Kidney epithelial cell (primary cell): Measurements from ENCODE around the gene ZSCAN1. TPM values are rescaled to one million over a fixed set of nuclear protein-coding genes. Genes with fewer than 3 reads are reported as not detected.

Source experiments
- DNase-seq: peaks from one replicate; pipeline ENCODE4 v3.0.0-alpha.2; 2010; ENCODE audit warnings: low read depth
- H3K27me3 ChIP-seq: 2 replicates; pipeline ENCODE4 v1.6.0; 2011; ENCODE audit warnings: low read length; ENCODE audit not compliant: control insufficient read depth, insufficient read depth
- H3K36me3 ChIP-seq: 2 replicates; pipeline ENCODE4 v1.5.1; 2011; ENCODE audit warnings: low read length; ENCODE audit not compliant: control insufficient read depth, insufficient read depth
- H3K4me3 ChIP-seq: 2 replicates; pipeline ENCODE4 v1.5.1; 2011; ENCODE audit warnings: low read depth, mild to moderate bottlenecking, control low read depth, low read length
- total RNA-seq: library from RNA; depleted of rRNA; stranded (reverse); fragments of >200 nt; gene quantifications from 2 replicates; pipeline ENCODE4 v1.2.3, GENCODE V29; 2015
- TF ChIP-seq, protein P1 (sequence below): IDR thresholded peaks from 2 replicates; pipeline ENCODE4 v1.5.1; 2011; ENCODE audit warnings: mild to moderate bottlenecking, moderate library complexity, low read length, control low read depth, inconsistent platforms; ENCODE audit not compliant: insufficient read depth, poor library complexity, severe bottlenecking

Gene ZSCAN1
- total RNA-seq, 1 donor from 2014 or later = not detected

DNA sequence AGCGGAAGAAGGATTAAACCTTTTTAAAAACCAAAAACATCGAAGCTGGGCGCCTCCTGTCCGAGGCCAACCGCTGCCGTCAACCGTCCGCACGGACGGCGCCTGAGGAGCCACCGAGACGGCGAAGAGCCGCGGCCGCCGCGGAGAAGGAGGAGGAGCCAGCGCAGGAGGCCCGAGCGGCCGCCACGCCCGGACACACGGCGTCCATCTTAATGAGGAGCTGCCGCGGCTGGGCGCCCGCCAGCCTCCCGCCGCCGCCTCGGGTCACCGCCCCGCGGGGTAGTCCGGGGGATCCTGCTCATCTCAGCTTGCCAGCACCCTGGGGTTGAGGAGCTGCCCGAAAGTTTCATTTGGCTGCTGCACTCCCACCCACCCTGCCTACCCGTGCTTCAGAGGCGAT lies 10.6 kb downstream of the ZSCAN1 start:
- DNase-seq = no peak
- Histone ChIP-seq H3K36me3 (no peaks in the 10 kb centered on the region), H3K4me3 (no peak overlapping the region), H3K27me3 (no peaks in the 10 kb centered on the region)
- TF ChIP-seq, protein P1, sequence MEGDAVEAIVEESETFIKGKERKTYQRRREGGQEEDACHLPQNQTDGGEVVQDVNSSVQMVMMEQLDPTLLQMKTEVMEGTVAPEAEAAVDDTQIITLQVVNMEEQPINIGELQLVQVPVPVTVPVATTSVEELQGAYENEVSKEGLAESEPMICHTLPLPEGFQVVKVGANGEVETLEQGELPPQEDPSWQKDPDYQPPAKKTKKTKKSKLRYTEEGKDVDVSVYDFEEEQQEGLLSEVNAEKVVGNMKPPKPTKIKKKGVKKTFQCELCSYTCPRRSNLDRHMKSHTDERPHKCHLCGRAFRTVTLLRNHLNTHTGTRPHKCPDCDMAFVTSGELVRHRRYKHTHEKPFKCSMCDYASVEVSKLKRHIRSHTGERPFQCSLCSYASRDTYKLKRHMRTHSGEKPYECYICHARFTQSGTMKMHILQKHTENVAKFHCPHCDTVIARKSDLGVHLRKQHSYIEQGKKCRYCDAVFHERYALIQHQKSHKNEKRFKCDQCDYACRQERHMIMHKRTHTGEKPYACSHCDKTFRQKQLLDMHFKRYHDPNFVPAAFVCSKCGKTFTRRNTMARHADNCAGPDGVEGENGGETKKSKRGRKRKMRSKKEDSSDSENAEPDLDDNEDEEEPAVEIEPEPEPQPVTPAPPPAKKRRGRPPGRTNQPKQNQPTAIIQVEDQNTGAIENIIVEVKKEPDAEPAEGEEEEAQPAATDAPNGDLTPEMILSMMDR = no peak

DNA sequence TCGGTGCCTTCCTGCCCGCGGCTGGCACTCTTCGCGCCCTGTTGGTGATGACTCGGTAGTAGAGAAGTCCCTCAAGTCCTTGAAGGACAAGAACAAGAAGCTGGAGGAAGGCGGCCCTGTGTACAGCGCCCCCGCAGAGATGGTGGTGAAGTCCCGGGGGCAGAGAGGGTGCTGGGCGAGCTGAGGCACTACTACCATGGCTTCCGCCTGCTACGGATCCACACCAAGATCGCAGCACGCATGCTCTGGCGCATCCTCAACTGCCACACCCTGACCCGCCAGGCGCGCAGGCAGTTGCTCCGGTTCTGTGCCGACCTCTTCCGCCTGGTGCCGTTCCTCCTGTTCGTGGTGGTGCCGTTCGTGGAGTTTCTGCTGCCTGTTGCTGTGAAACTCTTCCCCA lies 11.1 kb downstream of the ZSCAN1 start:
- Histone ChIP-seq H3K4me3 (no peak overlapping the region), H3K27me3 (no peaks in the 10 kb centered on the region), H3K36me3 (no peaks in the 10 kb centered on the region)
- TF ChIP-seq, protein P1 = no peak
- DNase-seq = no peak

DNA sequence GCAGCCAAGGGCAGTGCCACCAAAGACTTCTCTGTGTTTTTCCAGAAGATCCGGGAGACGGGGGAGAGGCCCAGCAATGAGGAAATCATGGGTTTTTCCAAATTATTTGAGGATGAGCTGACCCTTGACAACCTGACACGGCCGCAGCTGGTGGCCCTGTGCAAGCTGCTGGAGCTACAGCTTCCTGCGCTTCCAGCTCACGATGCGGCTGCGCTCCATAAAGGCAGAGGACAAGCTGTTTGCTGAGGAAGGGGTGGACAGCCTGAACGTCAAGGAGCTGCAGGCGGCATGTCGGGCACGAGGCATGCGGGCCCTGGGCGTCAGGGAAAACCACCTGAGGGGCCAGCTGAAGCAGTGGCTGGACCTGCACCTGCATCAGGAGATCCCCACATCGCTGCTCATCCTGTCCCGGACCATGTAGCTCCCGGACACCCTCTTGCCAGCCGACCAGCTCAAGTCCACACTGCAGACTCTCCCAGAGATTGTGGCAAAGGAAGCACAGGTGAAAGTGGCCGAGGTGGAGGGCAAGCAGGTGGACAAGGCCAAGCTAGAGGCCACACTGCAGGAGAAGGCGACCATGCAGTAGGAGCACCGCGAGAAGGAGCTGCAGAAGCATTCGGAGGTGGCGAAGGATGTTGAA lies 11.7 kb downstream of the ZSCAN1 start:
- H3K36me3 ChIP-seq = no peaks in the 10 kb centered on the region
- H3K4me3 ChIP-seq = no peak overlapping the region
- DNase-seq = no peak
- H3K27me3 ChIP-seq = no peaks in the 10 kb centered on the region
- TF ChIP-seq, protein P1 = no peak

DNA sequence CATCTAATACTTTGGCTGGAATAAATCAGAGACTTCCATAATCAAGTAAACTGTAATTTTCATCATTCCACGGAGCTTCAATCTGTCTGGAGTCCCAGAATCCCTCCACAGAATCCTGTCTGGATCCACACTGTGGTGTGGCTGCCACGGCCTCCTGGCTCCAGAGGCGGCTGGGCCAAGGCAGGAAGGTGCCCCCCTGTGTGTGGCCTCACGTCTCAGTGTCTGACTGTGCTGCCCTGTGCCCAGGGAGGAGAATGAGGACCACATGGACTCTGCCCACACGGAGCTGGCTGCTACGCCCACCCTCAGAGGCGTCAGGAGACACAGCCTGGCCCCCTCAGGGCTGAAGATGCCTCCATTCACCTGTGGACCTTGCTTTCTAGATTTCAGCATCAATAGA lies 13.0 kb downstream of the ZSCAN1 start:
- TF ChIP-seq, protein P1 = no peak
- Histone ChIP-seq H3K4me3 (no peak overlapping the region), H3K27me3 (no peaks in the 10 kb centered on the region), H3K36me3 (no peaks in the 10 kb centered on the region)
- DNase-seq = no peak

DNA sequence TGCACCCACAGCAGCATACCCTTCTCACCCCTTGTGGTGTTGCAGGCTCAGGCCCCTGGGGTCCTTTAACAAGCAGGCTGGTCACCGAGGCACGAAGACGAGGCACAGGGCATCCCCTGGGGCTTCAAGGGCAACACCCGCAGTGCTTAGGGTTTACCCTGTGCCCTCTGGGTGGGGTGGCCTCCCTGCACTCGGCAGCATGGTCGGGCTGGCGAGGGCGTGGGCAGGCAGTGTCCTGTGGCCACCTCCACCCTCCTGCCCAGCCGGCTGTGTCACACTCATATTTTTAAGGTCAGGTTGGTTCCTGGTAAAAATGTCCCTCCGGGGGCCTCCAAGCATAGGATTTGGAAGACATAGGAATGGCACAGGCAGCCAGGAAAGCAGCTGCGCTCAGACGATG lies 13.8 kb downstream of the ZSCAN1 start:
- TF ChIP-seq, protein P1 = no peak
- no peak for DNase-seq
- H3K27me3 ChIP-seq = no peaks in the 10 kb centered on the region
- no peaks in the 10 kb centered on the region for H3K36me3 ChIP-seq
- no peak overlapping the region for H3K4me3 ChIP-seq

DNA sequence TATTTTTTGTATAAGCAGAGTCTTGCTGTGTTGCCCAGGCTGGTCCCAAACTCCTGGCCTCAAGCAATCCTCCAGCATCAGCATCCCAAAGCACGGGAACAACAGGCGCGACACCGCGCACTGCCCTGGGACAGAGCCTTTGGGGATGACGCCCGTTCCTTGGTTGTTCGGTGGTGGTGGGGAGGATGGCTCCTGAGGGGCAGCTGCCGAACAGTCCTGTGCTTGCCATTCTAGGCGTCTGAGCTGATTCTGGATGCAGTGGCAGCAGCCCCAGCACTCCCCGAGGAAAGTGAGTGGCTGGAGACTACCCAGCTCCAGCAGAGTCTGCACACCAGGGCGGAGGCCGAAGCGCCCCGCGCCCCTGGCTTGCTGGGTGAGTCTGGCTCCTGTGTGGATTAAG lies 18.4 kb downstream of the ZSCAN1 start:
- TF ChIP-seq, protein P1 = no peak
- DNase-seq = no peak
- H3K27me3 ChIP-seq = no peaks in the 10 kb centered on the region
- H3K36me3 ChIP-seq = no peaks in the 10 kb centered on the region
- H3K4me3 ChIP-seq = no peak overlapping the region
